ENCODE measurements around the gene SORT1. TPM values are rescaled to one million over a fixed set of nuclear protein-coding genes. Genes with fewer than 3 reads are reported as not detected.

Gene SORT1
- total and polyA plus RNA-seq, 2 of the 13 experiments (the other 11 are each of a cell fraction or from before 2014, with no cell fraction given): 32.4 to 93.0 TPM

- peak; percentile 98 for TF ChIP-seq ZNF687 (CRISPR knock-in tag; IDR thresholded peaks at IDR 0.05)
- TF ChIP-seq, protein P1, sequence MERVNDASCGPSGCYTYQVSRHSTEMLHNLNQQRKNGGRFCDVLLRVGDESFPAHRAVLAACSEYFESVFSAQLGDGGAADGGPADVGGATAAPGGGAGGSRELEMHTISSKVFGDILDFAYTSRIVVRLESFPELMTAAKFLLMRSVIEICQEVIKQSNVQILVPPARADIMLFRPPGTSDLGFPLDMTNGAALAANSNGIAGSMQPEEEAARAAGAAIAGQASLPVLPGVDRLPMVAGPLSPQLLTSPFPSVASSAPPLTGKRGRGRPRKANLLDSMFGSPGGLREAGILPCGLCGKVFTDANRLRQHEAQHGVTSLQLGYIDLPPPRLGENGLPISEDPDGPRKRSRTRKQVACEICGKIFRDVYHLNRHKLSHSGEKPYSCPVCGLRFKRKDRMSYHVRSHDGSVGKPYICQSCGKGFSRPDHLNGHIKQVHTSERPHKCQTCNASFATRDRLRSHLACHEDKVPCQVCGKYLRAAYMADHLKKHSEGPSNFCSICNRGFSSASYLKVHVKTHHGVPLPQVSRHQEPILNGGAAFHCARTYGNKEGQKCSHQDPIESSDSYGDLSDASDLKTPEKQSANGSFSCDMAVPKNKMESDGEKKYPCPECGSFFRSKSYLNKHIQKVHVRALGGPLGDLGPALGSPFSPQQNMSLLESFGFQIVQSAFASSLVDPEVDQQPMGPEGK (CRISPR knock-in tag; IDR thresholded peaks at IDR 0.05): peak; percentile 71
- TF ChIP-seq KAT8 (CRISPR knock-in tag; IDR thresholded peaks at IDR 0.05): peak; percentile 75
- TF ChIP-seq IKZF4 (CRISPR knock-in tag; IDR thresholded peaks at IDR 0.05; ENCODE audit: borderline replicate concordance, low read depth, not compliant biosample characterization): no peak
- no peak for TF ChIP-seq NFRKB (IDR thresholded peaks at IDR 0.05)
- TF ChIP-seq SOX13 (IDR thresholded peaks at IDR 0.05): no peak
- peak in 1 of 2 experiments; percentile 87; a peak in 2 of 4 replicates for TF ChIP-seq SOX13 (CRISPR knock-in tag; conservative IDR thresholded peaks at IDR 0.05 in 1 of 2, IDR thresholded peaks at IDR 0.05 in 1 of 2)
- TF ChIP-seq RFXANK (CRISPR knock-in tag; IDR thresholded peaks at IDR 0.05): no peak
- no peak for TF ChIP-seq HDAC6 (IDR thresholded peaks at IDR 0.05; ENCODE audit: low read depth, low read length)
- no peak for TF ChIP-seq ZNF20 (CRISPR knock-in tag; IDR thresholded peaks at IDR 0.05)
- no peak for TF ChIP-seq SCMH1 (CRISPR knock-in tag; IDR thresholded peaks at IDR 0.05; ENCODE audit: borderline replicate concordance)
- peak; percentile 38 for TF ChIP-seq ZNF883 (CRISPR knock-in tag; IDR thresholded peaks at IDR 0.05; ENCODE audit: not compliant biosample characterization)
- TF ChIP-seq XRCC5 (optimal IDR thresholded peaks at IDR 0.05; ENCODE audit: low read length): peak; percentile 99
- TF ChIP-seq ATF2 (CRISPR knock-in tag; IDR thresholded peaks at IDR 0.05): peak; percentile 67; the same call in 1 of the 2 replicates
- TF ChIP-seq TSC22D2 (CRISPR knock-in tag; IDR thresholded peaks at IDR 0.05; ENCODE audit: borderline replicate concordance): peak; percentile 65; the same call in 1 of the 2 replicates
- TF ChIP-seq ZBTB1 (CRISPR knock-in tag; IDR thresholded peaks at IDR 0.05; ENCODE audit: borderline replicate concordance): no peak
- TF ChIP-seq ZSCAN12 (CRISPR knock-in tag; IDR thresholded peaks at IDR 0.05): no peak
- TF ChIP-seq CREB1 (IDR thresholded peaks at IDR 0.05): no peak
- TF ChIP-seq CREB1 (CRISPR knock-in tag; IDR thresholded peaks at IDR 0.05): 0 out of 2 replicates have a peak, but pooled peaks have one; percentile 28
- TF ChIP-seq RAD21 (CRISPR knock-in tag; IDR thresholded peaks at IDR 0.05): peak; percentile 99
- TF ChIP-seq MTF1 (CRISPR knock-in tag; IDR thresholded peaks at IDR 0.05): no peak
- peak; percentile 41; the same call in 1 of the 2 replicates for TF ChIP-seq RFXAP (CRISPR knock-in tag; IDR thresholded peaks at IDR 0.05; ENCODE audit: borderline replicate concordance)
Measured at GRCh38 chr1:109263597-109264378, 133.9 kb downstream of the SORT1 start (continued).
